Measurements from ENCODE around the gene APOL5.
A peak's percentile ranks its signal among the peaks of the same experiment; 100 is the strongest.
"Not testable (repeated sequence)": the region's sequence is repeated elsewhere in the genome, so short reads cannot be mapped to it uniquely, and the experiment has no call there.

Gene APOL5

DNA sequence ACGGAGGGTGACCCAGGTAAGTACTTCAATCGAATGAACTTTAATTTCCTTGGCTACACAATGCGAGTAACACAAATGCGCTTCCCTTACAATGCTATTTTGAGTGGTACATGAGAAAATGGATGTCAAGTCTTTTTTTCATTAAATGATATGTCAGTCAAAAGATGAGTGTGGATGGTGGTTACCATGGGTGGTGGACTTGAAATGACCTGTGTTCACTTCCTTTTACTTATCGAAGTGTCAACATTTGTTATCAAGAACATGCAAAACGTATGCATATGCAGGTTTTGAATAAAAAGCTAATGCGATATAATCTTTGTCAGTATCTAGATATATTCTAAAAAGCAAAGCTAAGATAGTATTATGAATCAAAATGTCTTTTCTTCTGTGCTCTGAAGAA, 8.8 kb upstream of the APOL5 start:
- DNase-seq: no peak

DNA sequence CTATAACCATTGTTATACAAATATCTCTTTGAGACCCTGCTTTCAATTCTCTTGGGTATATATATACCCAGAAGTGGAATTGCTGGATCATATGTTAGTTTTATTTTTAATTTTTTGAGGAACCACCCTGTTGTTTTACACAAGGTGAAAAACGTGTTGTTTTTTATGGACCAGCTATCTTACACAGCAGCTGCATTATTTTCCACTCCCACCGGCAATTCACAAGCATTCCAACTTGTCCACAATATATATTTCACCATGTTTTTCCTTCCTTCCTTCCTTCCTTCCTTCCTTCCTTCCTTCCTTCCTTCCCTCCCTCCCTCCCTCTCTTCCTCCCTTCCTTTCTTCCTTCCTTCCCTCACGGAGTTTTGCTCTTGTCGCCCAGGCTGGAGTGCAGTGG, 6.3 kb upstream of the APOL5 start:
- DNase-seq: no peak

DNA sequence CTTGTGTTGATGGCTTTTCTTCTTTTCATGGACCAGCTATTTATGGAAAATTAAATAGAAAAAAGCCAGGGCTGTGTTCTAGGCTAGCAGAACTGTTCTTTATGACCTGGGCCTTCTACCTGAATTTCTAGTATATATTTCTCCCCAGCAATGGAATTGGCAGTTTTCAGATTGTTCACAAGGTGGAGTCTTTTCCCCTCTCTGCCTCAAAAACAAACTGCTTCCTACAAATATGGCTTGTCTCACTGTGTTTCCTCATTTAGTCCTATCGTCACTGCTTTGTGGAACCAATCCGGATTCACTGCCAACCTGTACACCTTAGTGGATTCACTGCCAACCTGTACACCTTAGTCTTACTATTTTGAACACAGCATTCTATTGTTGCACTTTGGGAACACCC, 5.0 kb upstream of the APOL5 start:
- no peak for DNase-seq

GRCh38 chr22:35719212-35719875, 1.7 kb downstream of the APOL5 start:
- no peak for DNase-seq

- DNase-seq: no peak
Measured at GRCh38 chr22:35721960-35722359, 4.3 kb downstream of the APOL5 start.

- no peak for DNase-seq
Measured at GRCh38 chr22:35725521-35725920, 7.8 kb downstream of the APOL5 start.

DNA sequence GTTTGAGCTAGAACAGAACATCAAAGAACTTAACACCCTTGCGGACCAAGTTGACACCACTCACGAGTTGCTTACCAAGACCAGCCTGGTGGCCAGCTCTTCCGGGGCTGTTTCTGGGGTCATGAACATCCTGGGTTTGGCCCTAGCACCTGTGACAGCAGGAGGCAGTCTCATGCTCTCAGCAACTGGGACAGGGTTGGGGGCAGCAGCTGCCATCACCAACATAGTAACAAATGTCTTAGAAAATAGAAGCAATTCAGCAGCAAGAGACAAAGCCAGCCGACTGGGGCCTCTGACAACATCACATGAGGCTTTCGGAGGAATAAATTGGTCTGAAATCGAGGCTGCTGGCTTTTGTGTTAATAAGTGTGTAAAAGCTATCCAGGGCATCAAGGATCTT, 8.7 kb downstream of the APOL5 start:
- no peak for DNase-seq

- DNase-seq: no peak
Measured at GRCh38 chr22:35726933-35727332, 9.3 kb downstream of the APOL5 start.

- DNase-seq: no peak
Measured at GRCh38 chr22:35727436-35727835, 9.8 kb downstream of the APOL5 start.

- no peak for DNase-seq
Measured at GRCh38 chr22:35728639-35729308, 11.1 kb downstream of the APOL5 start.

DNA sequence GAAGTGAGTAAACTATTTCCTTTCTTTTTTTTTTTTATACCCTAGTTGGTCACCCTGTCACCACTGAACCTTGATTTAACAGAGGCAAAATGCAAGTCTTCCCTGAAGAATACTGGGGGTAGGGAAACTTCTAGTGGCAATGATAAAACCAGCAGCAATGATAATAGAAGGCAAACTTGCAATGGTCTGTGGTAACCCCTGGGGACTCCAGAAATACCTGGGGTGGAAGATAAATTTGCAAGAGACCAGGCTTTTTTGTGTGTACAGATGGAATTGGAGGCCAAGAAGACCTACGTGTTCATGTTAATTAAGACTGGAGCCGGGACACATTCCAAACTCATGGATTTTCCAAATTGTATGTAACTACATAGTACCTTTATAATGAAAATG, 11.6 kb downstream of the APOL5 start:
- no peak for DNase-seq

DNA sequence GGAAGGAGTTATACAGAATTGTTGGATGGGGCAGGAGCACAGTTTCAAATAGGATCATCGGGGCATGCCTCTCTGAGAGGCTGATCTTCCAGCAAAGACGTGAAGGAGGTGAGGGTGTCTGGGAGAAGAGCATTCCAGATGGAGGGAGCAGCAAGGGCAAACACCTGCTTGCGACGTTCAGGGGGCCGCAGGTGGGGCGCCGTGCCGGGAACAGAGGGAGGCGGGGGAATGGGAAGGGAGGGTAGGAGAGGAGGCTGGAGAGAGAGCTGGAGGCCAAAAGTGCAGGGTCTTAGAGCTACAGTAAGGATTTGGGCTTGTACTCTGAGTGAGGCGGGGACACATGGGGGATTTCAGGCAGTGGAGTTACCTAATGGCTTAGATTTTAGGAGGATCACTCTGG, 13.6 kb downstream of the APOL5 start:
- DNase-seq: no peak

GRCh38 chr22:35732116-35732515, 14.4 kb downstream of the APOL5 start:
- no peak for DNase-seq

GRCh38 chr22:35733036-35733435, 15.4 kb downstream of the APOL5 start:
- DNase-seq: no peak

- no peak for DNase-seq
Measured at GRCh38 chr22:35733791-35734516, 16.3 kb downstream of the APOL5 start.

DNA sequence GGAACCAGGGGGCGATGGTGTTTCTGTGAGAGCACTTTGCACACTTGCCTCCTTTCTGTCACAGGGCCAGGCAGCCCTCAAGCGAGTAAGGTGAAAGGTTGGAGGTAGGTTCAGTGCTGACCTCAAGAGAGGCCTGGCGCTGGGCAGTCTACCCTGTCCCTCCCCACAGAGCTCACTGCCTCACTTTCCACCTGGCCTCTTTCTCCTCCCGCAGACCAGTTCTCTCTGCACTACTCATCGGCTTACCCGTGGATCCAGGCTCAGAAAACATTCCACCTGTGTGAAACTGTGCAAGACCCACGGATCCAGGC, 16.8 kb downstream of the APOL5 start:
- DNase-seq: no peak

DNA sequence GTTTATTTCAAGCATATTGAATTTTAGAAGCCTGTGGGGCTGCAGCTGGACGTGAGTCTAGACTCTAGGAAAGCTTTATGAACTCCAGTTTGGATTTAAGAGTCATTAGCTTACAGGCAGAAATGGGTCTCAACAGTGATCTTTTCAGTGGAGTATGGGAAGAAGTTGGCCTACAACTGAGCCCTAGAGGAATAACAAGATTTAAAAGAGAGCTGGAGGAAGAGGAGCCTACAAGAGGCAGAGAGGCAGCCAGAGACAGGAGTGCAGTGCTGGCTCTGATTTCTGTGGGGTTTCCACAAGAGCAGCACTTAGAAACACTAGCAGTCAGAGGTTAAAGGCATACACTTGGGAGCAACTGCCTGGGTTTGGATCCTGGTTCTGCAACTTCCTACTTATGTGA, 17.9 kb downstream of the APOL5 start:
- no peak for DNase-seq

DNA sequence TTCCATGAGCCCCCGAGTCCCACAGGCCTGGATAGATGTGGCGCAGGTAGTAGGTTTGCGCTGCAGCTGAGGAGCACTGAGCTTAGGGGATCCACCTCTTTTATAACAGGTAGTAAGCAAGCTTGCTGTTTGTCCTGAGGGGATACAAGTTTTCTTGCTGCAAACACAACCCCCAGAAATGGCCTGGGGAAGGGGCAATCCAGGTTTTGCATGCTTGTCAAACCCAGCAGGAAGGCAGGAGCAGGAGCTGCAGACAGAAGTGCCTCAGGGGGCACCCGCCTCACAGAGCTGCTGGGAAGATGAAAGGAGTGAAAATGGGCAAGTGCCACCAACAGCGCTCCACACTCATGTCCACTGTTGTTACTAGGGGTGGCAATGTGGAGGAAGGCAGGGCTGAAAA, 18.5 kb downstream of the APOL5 start:
- no peak for DNase-seq

DNA sequence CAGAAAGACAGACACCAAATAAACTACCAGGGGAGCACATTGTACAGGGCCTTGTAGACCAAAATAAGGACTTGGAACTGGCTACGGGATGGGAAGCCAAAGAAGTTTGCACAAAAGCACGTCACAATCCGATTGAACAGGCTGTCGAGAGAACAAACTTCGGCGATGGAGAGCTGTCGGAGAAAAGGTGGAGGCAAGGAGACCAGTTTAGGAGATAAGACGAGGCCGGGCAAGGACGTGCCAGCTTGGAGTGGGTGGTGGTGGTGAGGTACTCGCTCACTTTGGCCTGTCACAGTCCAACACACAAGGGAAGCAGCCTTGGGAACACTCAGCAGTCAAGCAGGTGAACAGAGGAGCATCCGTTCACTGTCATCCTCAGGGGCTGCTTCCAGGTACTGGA, 19.0 kb downstream of the APOL5 start:
- no peak for DNase-seq

- DNase-seq: not testable (repeated sequence)
Measured at GRCh38 chr22:35737886-35738285, 20.2 kb downstream of the APOL5 start.

- DNase-seq: peak in 1 of 56 donors; percentile 15
Measured at GRCh38 chr22:35739076-35739930, 21.6 kb downstream of the APOL5 start.

GRCh38 chr22:35739931-35740380, 22.3 kb downstream of the APOL5 start:
- no peak for DNase-seq

Data from nucleus accumbens (tissue), 56 donors.